Mucosa of descending colon (tissue), 3 donors: ENCODE data around the gene ATF7IP. TPM values are rescaled to one million over a fixed set of nuclear protein-coding genes. Genes with fewer than 3 reads are reported as not detected.
A peak's percentile ranks its signal among the peaks of the same experiment; 100 is the strongest.

ENCODE experiments used
- ATAC-seq: fragments of 200-7000 bp; cut with Tn5 transposase; one replicate; pipeline ENCODE4 v1.9.1; 2020; ENCODE audit warnings: mild to moderate bottlenecking, moderate library complexity
- DNase-seq, 3 donors: peaks; one replicate each; pipeline ENCODE4 v3.0.0-alpha.2; 2020
- H3K36me3 ChIP-seq: fragments of 200-600 bp; one replicate; pipeline ENCODE4 v1.8.0; 2021; ENCODE audit warnings: low read depth, mild to moderate bottlenecking
- H3K4me1 ChIP-seq: fragments of 200-600 bp; one replicate; pipeline ENCODE4 v1.8.0; 2021; ENCODE audit warnings: low read depth, mild to moderate bottlenecking
- H3K4me3 ChIP-seq: fragments of 200-600 bp; one replicate; pipeline ENCODE4 v1.8.0; 2021; ENCODE audit warnings: mild to moderate bottlenecking
- H3K9me3 ChIP-seq: fragments of 200-600 bp; one replicate; pipeline ENCODE4 v1.8.0; 2021; ENCODE audit warnings: mild to moderate bottlenecking
- CTCF ChIP-seq: fragments of 200-600 bp; IDR thresholded peaks from one replicate; pipeline ENCODE4 v1.8.0; 2022; ENCODE audit warnings: antibody characterized with exemption, mild to moderate bottlenecking
- intact Hi-C, 2 donors: fragments of 100-400 bp; cut with DNase I in 1 of 2; cut with micrococcal nuclease in 1 of 2; formaldehyde crosslinking; loops; one replicate each; pipeline versions ENCODE4 v1.11.0 to v1.11.1; 2022; cut with DNase I, micrococcal nuclease
- total RNA-seq, 3 donors: library from RNA; stranded (reverse); fragmentation: NEBNext Ultra II Directional in 2 of 3; extraction: Animal tissue kit (Norgen Biotek cat#: 25700) in 2 of 3; gene quantifications; one replicate each; pipeline versions ENCODE4 v1.2.1 to v1.2.4, GENCODE V29; 2021 to 2023
- donor health status: DM: no; HTN: no; CAD: no; lungs with moderate emphysema.
- donor health status: DM: no; HTN: no; CAD: no.
- donor health status: DM: no; HTN: yes; CAD: no.

ATF7IP gene
- total RNA-seq, 3 donors from 2014 or later, result 40.3 to 84.1 (median 63.2) TPM

- intact Hi-C loops, result no loop called here
- no peaks in the 10 kb centered on the region for H3K9me3 ChIP-seq
- H3K4me3 ChIP-seq, result no peak overlapping the region
- no peaks in the 10 kb centered on the region for H3K36me3 ChIP-seq
- ATAC-seq (peak; percentile 75), DNase-seq (peak in 1 of 3 donors; percentile 24)
- TF ChIP-seq CTCF, result no peak
- H3K4me1 ChIP-seq, result no peaks in the 10 kb centered on the region
These were observed 88.8 kb downstream of the ATF7IP start for GRCh38 chr12:14454098-14454907.

- Histone ChIP-seq H3K4me3 (no peak overlapping the region), H3K36me3 (no peaks in the 10 kb centered on the region), H3K4me1 (no peaks in the 10 kb centered on the region), H3K9me3 (no peaks in the 10 kb centered on the region)
- TF ChIP-seq CTCF, result no peak
- DNase-seq (no peak), ATAC-seq (no peak)
- intact Hi-C loops, result no loop called here
These were observed 94.8 kb downstream of the ATF7IP start for GRCh38 chr12:14460212-14460841.

- no peak for ATAC-seq
- intact Hi-C loops, result no loop called here
- Histone ChIP-seq H3K4me1 (no peaks in the 10 kb centered on the region), H3K4me3 (no peak overlapping the region), H3K9me3 (peaks cover 43% of the 10 kb centered on the region), H3K36me3 (no peaks in the 10 kb centered on the region)
- no peak for DNase-seq
- no peak for TF ChIP-seq CTCF
These were observed 106.0 kb downstream of the ATF7IP start for GRCh38 chr12:14471497-14471896.

GRCh38 chr12:14473707-14474287, 108.3 kb downstream of the ATF7IP start:
- Histone ChIP-seq H3K36me3 (no peaks in the 10 kb centered on the region), H3K4me1 (no peaks in the 10 kb centered on the region), H3K4me3 (no peak overlapping the region), H3K9me3 (peaks cover 43% of the 10 kb centered on the region)
- ATAC-seq (no peak), DNase-seq (no peak)
- no peak for TF ChIP-seq CTCF
- intact Hi-C loops, result no loop called here

GRCh38 chr12:14479004-14479403, 113.5 kb downstream of the ATF7IP start:
- TF ChIP-seq CTCF, result no peak

More at GRCh38 chr12:14479004-14479403, 113.5 kb downstream of the ATF7IP start:
- H3K4me3 ChIP-seq, result no peak overlapping the region
- H3K36me3 ChIP-seq, result peaks cover 4% of the 10 kb centered on the region
- H3K9me3 ChIP-seq, result peaks cover 16% of the 10 kb centered on the region
- ATAC-seq, result no peak
- no peaks in the 10 kb centered on the region for H3K4me1 ChIP-seq
- intact Hi-C loops, result no loop called here
- no peak for DNase-seq
